Measurements from ENCODE around the gene AGPAT4.
"Not testable (repeated sequence)": the region's sequence is repeated elsewhere in the genome, so short reads cannot be mapped to it uniquely, and the experiment has no call there.

AGPAT4 gene

GRCh38 chr6:161200610-161201370 is 73.1 kb downstream of the AGPAT4 start:
- DNase-seq (ENCODE audit: low read depth), result no peak

GRCh38 chr6:161199850-161200249 is 74.0 kb downstream of the AGPAT4 start:
- DNase-seq (ENCODE audit: low read depth), result no peak

GRCh38 chr6:161198783-161199460 is 74.9 kb downstream of the AGPAT4 start:
- DNase-seq (ENCODE audit: low read depth), result no peak

- DNase-seq (ENCODE audit: low read depth), result no peak
These were observed 75.7 kb downstream of the AGPAT4 start for GRCh38 chr6:161198176-161198575.

GRCh38 chr6:161195386-161195785 is 78.5 kb downstream of the AGPAT4 start:
- no peak for DNase-seq (ENCODE audit: low read depth)

GRCh38 chr6:161194374-161194773 is 79.5 kb downstream of the AGPAT4 start:
- DNase-seq (ENCODE audit: low read depth), result no peak

GRCh38 chr6:161192636-161193411 is 81.0 kb downstream of the AGPAT4 start:
- no peak for DNase-seq (ENCODE audit: low read depth)

- DNase-seq (ENCODE audit: low read depth), result no peak
These were observed 82.2 kb downstream of the AGPAT4 start for GRCh38 chr6:161191671-161192070.

GRCh38 chr6:161191007-161191406 is 82.9 kb downstream of the AGPAT4 start:
- no peak for DNase-seq (ENCODE audit: low read depth)

GRCh38 chr6:161189891-161190290 is 84.0 kb downstream of the AGPAT4 start:
- DNase-seq (ENCODE audit: low read depth), result no peak

- DNase-seq (ENCODE audit: low read depth), result no peak
These were observed 85.1 kb downstream of the AGPAT4 start for GRCh38 chr6:161188547-161189465.

- DNase-seq (ENCODE audit: low read depth), result no peak
These were observed 87.6 kb downstream of the AGPAT4 start for GRCh38 chr6:161186173-161186769.

GRCh38 chr6:161181121-161181520 is 92.7 kb downstream of the AGPAT4 start:
- DNase-seq (ENCODE audit: low read depth), result no peak

GRCh38 chr6:161178155-161178554 is 95.7 kb downstream of the AGPAT4 start:
- not testable (repeated sequence) for DNase-seq (ENCODE audit: low read depth)

- DNase-seq (ENCODE audit: low read depth), result not testable (repeated sequence)
These were observed 97.4 kb downstream of the AGPAT4 start for GRCh38 chr6:161176428-161176827.

- DNase-seq (ENCODE audit: low read depth), result not testable (repeated sequence)
These were observed 101.1 kb downstream of the AGPAT4 start for GRCh38 chr6:161172769-161173168.

GRCh38 chr6:161171207-161171606 is 102.7 kb downstream of the AGPAT4 start:
- no peak for DNase-seq (ENCODE audit: low read depth)

GRCh38 chr6:161169696-161170095 is 104.2 kb downstream of the AGPAT4 start:
- DNase-seq (ENCODE audit: low read depth), result no peak

GRCh38 chr6:161169035-161169434 is 104.8 kb downstream of the AGPAT4 start:
- no peak for DNase-seq (ENCODE audit: low read depth)

GRCh38 chr6:161168281-161168891 is 105.5 kb downstream of the AGPAT4 start:
- DNase-seq (ENCODE audit: low read depth), result no peak

GRCh38 chr6:161166677-161167076 is 107.2 kb downstream of the AGPAT4 start:
- DNase-seq (ENCODE audit: low read depth), result no peak

Measured in activated T-cell treated with anti-CD3 and anti-CD28 coated beads for 24 hours (primary cell).